ENCODE data around the gene FHIT. TPM values are rescaled to one million over a fixed set of nuclear protein-coding genes. Genes with fewer than 3 reads are reported as not detected.

The FHIT gene
- total and polyA plus RNA-seq, 4 donors = 2.1 to 14.7 (median 6.6) TPM

- no peak for DNase-seq (ENCODE audit: low spot score)
- WGBS = 95% methylated on average over 2 of the region's 2 CpGs
- Histone ChIP-seq H3K4me1 (ENCODE audit: control insufficient read depth in 4 of 4, insufficient read depth in 4 of 4, low read length in 3 of 4) (no peaks in the 10 kb centered on the region), H3K36me3 (ENCODE audit: control insufficient read depth in 4 of 4, insufficient read depth in 3 of 4, low read depth in 1 of 4, low read length in 3 of 4) (no peaks in the 10 kb centered on the region), H3K27ac (ENCODE audit: low read depth in 1 of 2, low read length in 2 of 2) (no peak overlapping the region), H3K4me3 (ENCODE audit: low read depth in 1 of 3, low read length in 3 of 3) (no peak overlapping the region), H3K27me3 (ENCODE audit: control insufficient read depth in 4 of 4, insufficient read depth in 4 of 4, low read length in 3 of 4) (no peaks in the 10 kb centered on the region), H3K9me3 (ENCODE audit: control insufficient read depth in 4 of 4, low read length in 3 of 4) (no peaks in the 10 kb centered on the region), H3K9ac (ENCODE audit: low read depth in 1 of 2, low read length in 2 of 2) (no peak overlapping the region)
- no peak for TF ChIP-seq HNF4A (conservative IDR thresholded peaks at IDR 0.05)
- no peak for TF ChIP-seq ATF3 (IDR thresholded peaks at IDR 0.05)
- TF ChIP-seq TAF1 (conservative IDR thresholded peaks at IDR 0.05) = no peak
- no peak for TF ChIP-seq FOXA2 (IDR thresholded peaks at IDR 0.05)
- no peak for TF ChIP-seq RAD21 (IDR thresholded peaks at IDR 0.05)
- TF ChIP-seq RXRA (IDR thresholded peaks at IDR 0.05) = no peak
- TF ChIP-seq ZBTB33 (IDR thresholded peaks at IDR 0.05) = no peak
- no peak for TF ChIP-seq SP1 (IDR thresholded peaks at IDR 0.05)
- no peak for TF ChIP-seq REST (IDR thresholded peaks at IDR 0.05)
- no peak for TF ChIP-seq EGR1 (IDR thresholded peaks at IDR 0.05; ENCODE audit: low read depth in 2 of 2)
- no peak for TF ChIP-seq YY1 (IDR thresholded peaks at IDR 0.05)
- TF ChIP-seq GABPA (IDR thresholded peaks at IDR 0.05 in 1 of 2, conservative IDR thresholded peaks at IDR 0.05 in 1 of 2) = no peak
- no peak for TF ChIP-seq FOXA1 (IDR thresholded peaks at IDR 0.05)
- TF ChIP-seq MAX (IDR thresholded peaks at IDR 0.05) = no peak
- no peak for TF ChIP-seq NR2F2 (IDR thresholded peaks at IDR 0.05)
- no peak for TF ChIP-seq HNF4G (IDR thresholded peaks at IDR 0.05)
- no peak for TF ChIP-seq JUND (IDR thresholded peaks at IDR 0.05)
- TF ChIP-seq CTCF (IDR thresholded peaks at IDR 0.05; ENCODE audit: low read depth, low read length, missing input control) = no peak
Measured at GRCh38 chr3:59894425-59895121, 1356.7 kb downstream of the FHIT start.

All from liver (tissue), 9 donors.